IPS DF 19.7 (cell line): Measurements from ENCODE around the gene AK8.

Source experiments
- DNase-seq: peaks from one replicate; pipeline ENCODE4 v3.0.0-alpha.2; 2013; ENCODE audit warnings: low read depth, low spot score

The AK8 gene

DNA sequence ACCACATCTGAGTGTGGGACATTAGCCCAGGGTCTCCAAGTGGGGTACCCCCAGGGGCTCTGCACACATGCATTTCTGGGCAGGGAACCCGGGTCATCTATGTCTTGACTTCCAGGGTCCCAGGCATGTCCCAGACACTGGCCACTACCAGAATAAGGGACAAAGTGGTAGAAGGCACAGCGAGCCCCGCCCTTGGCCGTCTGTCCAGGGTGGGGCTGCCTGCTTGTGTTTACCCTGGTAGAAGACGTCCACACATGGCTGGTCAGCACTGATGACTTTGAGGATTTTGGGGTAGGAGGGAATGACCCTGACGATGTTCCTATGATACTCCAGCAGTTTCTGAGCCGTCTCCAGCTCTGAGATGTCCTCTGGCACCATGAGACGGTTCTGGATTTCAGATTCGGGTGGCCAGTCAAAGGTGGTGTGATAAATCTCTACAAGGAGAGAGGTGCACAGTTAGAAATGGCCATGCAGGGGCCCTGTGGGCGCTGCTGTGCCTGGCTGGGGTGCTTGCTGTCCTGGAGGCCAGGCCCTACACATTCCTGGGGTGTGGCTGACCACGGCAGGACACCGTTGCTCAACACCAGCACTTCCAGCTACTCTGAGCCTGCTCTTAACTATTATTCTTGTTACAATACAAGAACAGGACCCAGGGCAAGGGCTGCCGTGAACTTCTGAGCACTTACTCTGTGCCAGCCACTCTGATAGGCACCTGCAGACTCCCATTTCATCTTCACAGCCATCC is 51.3 kb downstream of the AK8 start:
- DNase-seq, result no peak

DNA sequence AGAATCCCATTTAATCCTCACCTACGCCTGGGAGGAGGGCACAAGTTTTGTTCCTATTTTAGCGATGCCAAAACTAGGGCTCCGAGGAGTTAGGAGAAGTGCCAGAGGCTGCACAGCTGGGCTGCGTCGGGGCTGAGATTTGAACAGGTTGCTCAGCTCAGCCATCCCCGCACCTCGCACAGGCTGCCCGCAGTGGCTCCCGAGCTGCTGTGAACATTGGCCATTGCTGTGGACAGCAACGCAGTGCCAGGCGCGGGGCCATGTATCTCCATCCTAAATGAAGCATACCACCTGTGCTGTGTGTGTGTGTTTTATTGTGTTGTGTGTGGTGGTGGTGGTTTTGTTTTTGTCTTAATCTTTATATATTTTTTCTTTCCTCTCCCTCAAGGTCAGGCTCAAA is 52.0 kb downstream of the AK8 start:
- no peak for DNase-seq

- DNase-seq, result no peak
Measured at GRCh38 chr9:132825430-132825829, 52.7 kb downstream of the AK8 start.

DNA sequence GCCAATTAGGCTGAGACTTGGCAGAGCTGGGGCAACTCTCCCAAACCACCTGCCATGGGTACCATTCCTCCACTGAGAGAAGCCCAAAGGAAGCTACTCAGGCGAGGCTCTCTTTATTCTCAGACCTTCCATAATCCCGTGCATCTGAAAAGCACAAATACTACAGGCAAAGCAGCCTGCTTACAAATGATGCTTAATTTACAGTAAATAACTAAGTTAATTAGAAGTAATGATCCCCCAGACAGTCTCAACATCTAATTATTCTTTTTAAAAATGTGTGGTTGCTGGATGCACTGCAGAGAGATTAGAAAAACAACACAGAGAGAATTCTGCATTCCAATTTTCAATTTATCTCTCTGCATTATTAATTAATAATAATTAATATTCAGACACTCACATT is 53.1 kb downstream of the AK8 start:
- DNase-seq, result no peak

GRCh38 chr9:132824151-132824550 is 53.9 kb downstream of the AK8 start:
- DNase-seq, result no peak

DNA sequence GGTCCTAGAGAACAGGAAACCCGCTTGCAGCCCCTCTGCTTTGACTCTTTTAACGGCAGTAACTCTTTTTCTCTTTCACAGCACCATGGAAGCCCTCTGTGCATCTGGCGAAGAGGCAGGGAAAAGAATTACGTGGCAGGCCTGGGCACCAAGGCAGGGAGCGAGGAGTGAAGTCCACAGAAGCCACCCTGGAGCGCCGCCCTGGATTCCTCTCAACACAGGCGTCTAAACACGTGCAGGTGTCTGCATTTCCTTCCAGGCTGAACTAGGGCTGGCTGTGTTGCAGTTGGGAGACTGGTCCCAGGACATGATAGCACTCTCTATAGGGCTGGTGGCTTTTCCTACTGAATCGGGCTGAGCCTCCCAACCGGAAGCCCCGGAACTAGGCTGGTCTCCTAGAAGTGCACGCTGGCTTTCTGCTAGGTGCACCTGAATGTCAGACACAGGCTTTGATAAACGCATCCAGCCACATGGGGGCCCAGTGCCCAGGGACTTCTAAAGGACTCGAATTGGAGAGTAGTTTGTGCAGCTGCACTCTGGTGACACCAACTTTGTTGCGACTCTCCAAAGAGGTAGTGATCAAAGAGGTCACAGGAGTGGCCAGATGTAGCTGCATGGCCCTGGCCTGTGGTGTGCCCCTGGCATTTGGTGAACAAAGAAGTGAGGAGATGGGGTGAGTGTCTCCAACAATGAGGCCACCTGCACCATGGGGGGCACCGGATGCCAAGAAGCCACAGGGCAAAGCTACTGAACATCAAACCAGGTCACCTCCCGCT is 54.5 kb downstream of the AK8 start:
- no peak for DNase-seq

DNA sequence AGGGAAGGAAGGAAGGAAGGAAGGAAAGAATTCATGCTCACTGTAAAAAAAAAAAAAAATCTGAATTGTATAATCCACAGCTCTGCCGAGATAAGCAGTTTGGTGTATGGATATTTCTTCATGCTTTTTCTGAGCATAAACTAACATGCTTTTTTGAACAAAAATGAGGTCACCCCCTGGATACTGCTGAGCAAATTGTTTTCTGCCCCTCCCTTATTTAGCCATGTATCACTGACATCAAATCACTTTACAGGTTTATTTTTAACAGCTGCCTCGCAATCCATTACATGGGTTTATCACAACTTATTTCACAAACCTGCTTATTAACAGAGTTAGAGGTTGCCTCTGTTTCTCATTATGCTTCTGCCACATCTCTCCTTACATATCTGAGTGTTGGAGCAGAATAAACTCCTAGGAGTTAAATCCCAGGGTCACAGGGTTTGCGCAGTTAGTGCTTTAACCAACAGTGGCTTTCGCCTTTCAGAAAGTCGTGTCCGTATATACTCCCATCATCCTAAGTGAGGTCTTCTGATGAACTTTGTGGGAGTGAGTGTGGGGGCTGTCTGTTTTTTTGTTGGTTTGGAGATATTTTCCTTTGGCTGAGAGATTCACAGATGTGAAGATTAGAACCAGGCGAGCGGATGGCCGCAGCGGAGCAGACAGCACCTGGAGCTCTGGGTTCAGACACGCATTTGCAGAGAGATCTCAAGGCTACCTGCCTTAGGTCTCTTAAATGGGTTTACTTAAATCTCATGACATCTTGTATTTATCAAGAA is 57.7 kb downstream of the AK8 start:
- no peak for DNase-seq

DNA sequence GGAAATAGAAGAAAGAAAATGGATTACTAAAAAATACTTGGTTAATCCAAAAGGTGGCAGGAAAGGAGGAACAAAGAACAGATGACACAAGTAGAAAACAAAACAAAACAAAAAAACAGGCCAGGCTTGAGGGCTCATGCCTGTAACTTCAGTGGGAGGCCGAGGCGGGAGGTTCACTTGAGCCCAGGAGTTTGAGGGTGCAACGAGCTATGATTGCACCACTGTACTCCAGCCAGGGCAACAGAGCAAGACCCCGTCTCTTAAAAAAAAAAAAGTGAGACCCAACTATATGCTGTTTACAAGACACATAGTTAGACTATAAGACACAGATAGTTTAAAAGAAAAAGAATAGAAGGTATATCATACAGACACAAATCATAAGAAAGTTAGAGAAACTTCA is 59.5 kb downstream of the AK8 start:
- DNase-seq, result no peak

GRCh38 chr9:132814937-132815336 is 63.1 kb downstream of the AK8 start:
- DNase-seq, result no peak

DNA sequence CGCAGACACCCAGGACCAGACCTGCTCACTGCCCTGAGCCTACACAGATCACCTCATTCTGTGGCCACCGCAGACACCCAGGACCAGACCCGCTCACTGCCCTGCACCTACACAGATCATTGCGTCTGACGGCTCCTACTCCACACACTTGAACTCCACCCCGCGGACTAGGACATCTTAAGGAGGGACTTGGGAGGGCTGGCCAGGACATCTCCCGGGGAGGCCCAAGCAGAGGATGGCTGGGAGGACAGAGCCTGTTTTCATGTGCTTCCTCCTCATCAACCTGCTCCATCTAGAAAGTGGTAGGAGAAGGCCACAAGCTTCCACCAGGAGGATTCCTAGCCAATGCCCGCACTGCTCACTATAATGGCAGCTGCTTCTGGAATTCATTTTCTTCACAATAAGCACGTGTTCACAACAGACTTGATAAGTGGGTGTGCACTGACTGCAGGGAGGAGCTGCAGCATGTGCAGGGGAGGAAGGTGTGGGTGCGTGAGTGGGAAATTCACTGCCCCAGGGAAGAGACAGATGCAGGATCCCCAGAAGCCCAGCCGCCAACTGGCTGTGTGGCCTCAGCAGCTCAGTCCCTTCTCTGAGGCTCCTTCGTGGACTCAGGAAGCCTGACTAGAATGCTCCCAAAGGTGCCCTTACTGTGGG is 64.8 kb downstream of the AK8 start:
- DNase-seq, result no peak

DNA sequence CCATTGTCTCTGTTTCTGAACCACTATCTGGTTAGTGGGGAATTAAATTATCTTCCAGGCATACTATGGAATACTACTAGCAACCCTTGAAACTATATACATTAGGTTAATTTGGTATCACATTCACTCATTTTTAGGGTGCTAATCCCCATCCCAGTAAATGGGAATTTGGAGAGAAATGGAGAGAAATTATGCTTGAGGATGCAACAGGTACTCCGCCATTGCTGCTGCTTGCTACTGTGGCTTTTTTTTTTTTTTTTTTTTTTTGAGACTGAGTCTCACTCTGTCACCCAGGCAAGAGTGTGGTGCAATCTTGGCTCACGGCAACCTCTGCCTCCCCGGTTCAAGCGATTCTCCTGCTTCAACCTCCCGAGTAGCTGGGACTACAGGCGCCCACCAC is 66.1 kb downstream of the AK8 start:
- no peak for DNase-seq

DNA sequence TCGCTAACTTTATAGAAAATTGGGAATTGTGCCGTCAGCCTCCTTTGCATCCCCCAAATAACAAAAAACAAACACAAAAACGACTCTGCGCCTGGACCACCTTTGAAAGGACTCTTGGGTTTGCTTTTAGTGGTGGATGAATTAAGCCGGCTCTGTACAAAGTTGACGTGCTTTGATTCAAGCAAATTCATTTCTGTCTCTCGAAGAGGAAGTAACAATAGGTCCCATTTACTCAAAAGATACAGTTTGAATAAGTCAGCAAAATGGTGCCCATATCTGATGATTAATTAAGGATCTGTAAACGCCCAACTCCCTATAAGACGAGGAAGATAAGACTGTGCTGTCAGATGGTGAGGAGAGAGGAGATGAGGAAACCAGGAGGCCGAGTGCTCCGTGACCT is 67.8 kb downstream of the AK8 start:
- no peak for DNase-seq

GRCh38 chr9:132809677-132810271 is 68.3 kb downstream of the AK8 start:
- DNase-seq, result no peak

DNA sequence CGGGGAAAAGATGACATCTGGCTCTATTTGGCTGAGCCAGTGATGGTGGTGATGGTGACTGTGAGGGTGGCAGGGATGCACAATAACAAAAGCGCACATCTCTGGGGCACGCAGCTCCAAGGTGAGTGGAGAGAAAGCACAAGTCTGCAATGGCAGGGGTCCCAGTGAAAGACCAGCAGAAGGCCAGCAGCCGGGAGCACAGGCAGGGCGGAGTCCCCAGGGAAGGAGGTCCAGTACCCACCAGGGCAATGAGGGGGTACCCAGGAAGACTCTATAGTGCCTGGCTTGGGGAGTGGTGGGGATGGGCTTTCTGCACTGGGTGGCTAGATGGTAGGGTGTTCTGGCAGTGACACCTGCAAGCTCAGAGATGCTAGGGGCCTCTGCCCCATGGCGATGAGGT is 69.4 kb downstream of the AK8 start:
- DNase-seq, result no peak

DNA sequence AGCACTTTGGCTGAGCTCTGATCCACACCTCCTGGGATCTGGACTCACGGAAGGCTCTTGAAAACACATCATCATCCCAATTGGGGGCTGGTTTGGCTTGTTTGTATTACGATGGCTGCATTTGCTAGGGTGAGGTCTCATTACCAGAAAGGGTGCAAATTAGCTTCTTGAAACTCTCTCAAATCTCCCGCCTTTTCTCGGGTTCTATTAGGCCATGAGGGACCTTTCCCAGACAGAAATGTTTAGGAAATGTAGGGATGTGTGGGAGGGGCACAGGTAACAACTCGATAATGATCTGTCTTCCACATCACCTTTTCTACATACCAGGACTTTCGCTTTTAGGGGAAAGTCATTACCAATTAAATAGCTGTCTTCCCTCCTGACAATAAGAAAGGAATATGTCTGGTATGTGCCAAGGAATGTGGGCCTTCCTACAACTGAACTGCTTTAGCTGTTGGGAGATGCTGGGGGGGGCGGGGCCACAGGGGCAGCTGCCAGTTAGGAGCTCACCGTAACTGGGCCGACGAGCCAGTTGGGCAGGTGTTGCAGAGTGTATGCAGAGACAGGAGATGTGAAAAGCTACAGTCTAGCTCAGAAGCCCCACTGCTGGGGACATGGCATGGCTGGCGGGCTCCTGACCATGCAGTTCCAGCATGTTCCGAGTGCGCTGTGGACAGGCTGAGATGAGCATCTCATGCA is 71.2 kb downstream of the AK8 start:
- DNase-seq, result peak; percentile 71

- no peak for DNase-seq
Measured at GRCh38 chr9:132806306-132806705, 71.8 kb downstream of the AK8 start.

DNA sequence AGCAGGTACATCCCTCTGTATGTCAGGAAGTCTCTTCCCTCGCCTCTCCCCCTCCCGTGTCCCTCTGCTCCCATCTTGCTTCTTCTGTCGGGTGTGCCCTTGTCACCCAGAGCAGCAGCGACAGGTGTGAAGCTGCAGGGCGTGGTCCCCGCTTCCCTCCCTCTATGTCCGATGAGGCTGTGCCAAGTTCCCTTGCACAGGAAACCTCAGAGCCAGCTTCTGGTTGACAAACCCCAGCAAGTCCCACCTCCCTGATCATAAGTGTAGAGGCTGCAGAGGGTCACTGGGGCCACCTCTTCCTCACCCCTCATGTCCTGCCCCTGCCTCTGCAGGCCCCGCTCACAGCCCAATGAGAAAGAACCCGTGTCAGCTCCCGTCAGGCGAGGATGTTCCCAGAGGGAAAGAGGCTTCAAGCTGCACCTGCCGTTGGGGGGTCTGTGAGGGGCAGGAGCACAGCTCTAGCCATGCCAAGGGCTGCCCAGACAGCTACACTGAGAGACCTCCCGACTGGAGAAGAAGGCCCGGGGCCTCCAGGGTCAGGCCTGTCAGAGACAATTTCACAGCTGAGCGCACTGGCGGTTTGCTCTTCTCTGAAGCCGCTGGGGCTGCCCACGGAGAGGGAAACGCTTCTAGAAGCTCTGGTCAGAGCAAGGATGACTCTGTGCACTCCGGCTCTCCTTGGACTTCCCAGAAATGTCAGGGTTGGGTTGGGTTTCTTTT is 73.3 kb downstream of the AK8 start:
- no peak for DNase-seq

- DNase-seq, result no peak
Measured at GRCh38 chr9:132802121-132802795, 75.8 kb downstream of the AK8 start.

DNA sequence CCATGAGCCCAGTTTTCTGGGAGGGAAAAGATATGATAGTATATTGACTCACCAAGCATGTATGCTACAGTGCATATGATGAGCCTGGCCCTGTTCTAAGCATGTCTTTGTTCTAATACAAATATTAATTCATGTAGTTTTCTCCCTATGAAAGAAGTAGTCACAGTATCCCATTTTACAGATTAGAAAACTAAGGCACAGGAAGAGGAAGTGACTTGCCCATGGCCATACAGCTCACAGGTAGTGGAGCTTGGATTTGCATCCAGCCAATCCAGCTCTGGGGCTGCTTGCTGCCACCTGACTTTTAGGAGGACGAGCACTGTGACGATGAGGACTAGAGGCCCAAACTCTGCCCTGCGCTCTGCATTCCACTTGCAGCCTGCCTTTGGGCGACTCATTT is 76.4 kb downstream of the AK8 start:
- no peak for DNase-seq
